Pericardium fibroblast (primary cell): ENCODE data around the gene ACSL1. TPM values are rescaled to one million over a fixed set of nuclear protein-coding genes. Genes with fewer than 3 reads are reported as not detected.

Experiments
- total RNA-seq: library from RNA; depleted of rRNA; stranded (reverse); fragments of >200 nt; gene quantifications from 2 replicates; pipeline ENCODE4 v1.2.3, GENCODE V29; 2015

The ACSL1 gene
- 36.3 and 103 TPM in 2 replicates for total RNA-seq

GRCh38 chr4:184825896-184826690 is at the start of gene ACSL1:
TSS of gene ACSL1 (minus strand) at chr4:184825968. CDS start at chr4:184803514, 22,454 bp downstream.

GRCh38 chr4:184733654-184734524 is 91.9 kb downstream of the ACSL1 start, which contains the start of gene CENPU:
TSS of gene CENPU (minus strand) at chr4:184734096. CDS start at chr4:184734062, 34 bp downstream.

Other genes with a start within 250 kb of the ACSL1 start
- gene CASP3, start 176.5 kb downstream of the ACSL1 start, total RNA-seq: 45.5 and 50.3 TPM in 2 replicates
- gene PRIMPOL, start 176.2 kb downstream of the ACSL1 start, total RNA-seq: 9.2 and 9.4 TPM in 2 replicates
- gene CENPU, start 91.9 kb downstream of the ACSL1 start, total RNA-seq: 0.34 and 0.70 TPM in 2 replicates
- not detected in 2 replicates for gene HELT, start 192.5 kb upstream of the ACSL1 start, total RNA-seq